AG04450 (cell line): ENCODE results near the gene GPR21. TPM values are rescaled to one million over a fixed set of nuclear protein-coding genes. Genes with fewer than 3 reads are reported as not detected.
A peak's percentile ranks its signal among the peaks of the same experiment; 100 is the strongest.

Experiments used
- CTCF ChIA-PET: fragments of 300-600, 350-600 bp; formaldehyde crosslinking; extraction: SDS; loops from one replicate; lab custom pipeline; 2022; ENCODE audit warnings: antibody characterized with exemption, inconsistent platforms; lab: Charles Lee
- POLR2A ChIA-PET: fragments of 350-600 bp; formaldehyde crosslinking; extraction: SDS; loops from one replicate; lab custom pipeline; 2021; ENCODE audit warnings: antibody characterized with exemption, inconsistent platforms; lab: Yijun Ruan, JAX
- DNase-seq: peaks from one replicate; pipeline ENCODE4 v3.0.0-alpha.2; 2011; ENCODE audit warnings: low read depth, low spot score
- H3K27ac ChIP-seq: one replicate; pipeline ENCODE4 v1.5.1; 2012; ENCODE audit warnings: low read depth, low read length, control low read depth
- H3K27me3 ChIP-seq: one replicate; pipeline ENCODE4 v1.6.0; 2012; ENCODE audit warnings: low read length; ENCODE audit not compliant: control insufficient read depth, insufficient read depth
- H3K4me3 ChIP-seq: 2 replicates; pipeline ENCODE4 v1.5.1; 2011; ENCODE audit warnings: mild to moderate bottlenecking, low read depth, low read length, control low read depth
- H3K9me3 ChIP-seq: 2 replicates; pipeline ENCODE4 v1.5.1; 2012; ENCODE audit warnings: low read length; ENCODE audit not compliant: control insufficient read depth, insufficient read depth
- CTCF ChIP-seq: IDR thresholded peaks from 2 replicates; pipeline ENCODE4 v1.5.1; 2011; ENCODE audit warnings: low read depth, low read length, control low read depth, inconsistent platforms
- polyA plus RNA-seq: library from polyadenylated mRNA; depleted of rRNA; stranded (reverse); fragments of >200 nt; gene quantifications from 2 replicates; pipeline ENCODE4 v1.2.3, GENCODE V29; 2011

GPR21 gene
- polyA plus RNA-seq, 1 experiment: 0.35 TPM

GRCh38 chr9:123065196-123065595 lies 31.7 kb downstream of the GPR21 start:
- no peak overlapping the region for H3K4me3 ChIP-seq
- CTCF ChIA-PET: no interaction called here
- no peaks in the 10 kb centered on the region for H3K27me3 ChIP-seq
- no peaks in the 10 kb centered on the region for H3K9me3 ChIP-seq
- POLR2A ChIA-PET: no interaction called here
- no peak for DNase-seq
- H3K27ac ChIP-seq: no peak overlapping the region
- TF ChIP-seq CTCF: no peak

- no peak for TF ChIP-seq CTCF
- ChIA-PET CTCF (interaction anchor here (0.7 kb wide), 1 partner anchor 84 kb away, joined by 3 read pairs; no protein-coding TSS in a partner anchor), POLR2A (no interaction called here)
- DNase-seq: no peak
- no peaks in the 10 kb centered on the region for H3K9me3 ChIP-seq
- H3K27me3 ChIP-seq: no peaks in the 10 kb centered on the region
- H3K27ac ChIP-seq: no peak overlapping the region
- no peak overlapping the region for H3K4me3 ChIP-seq
Measured at GRCh38 chr9:123067136-123067535, 33.7 kb downstream of the GPR21 start.

GRCh38 chr9:123069010-123069481 lies 35.6 kb downstream of the GPR21 start:
- Histone ChIP-seq H3K27ac (peak overlapping the region; percentile 68), H3K9me3 (no peaks in the 10 kb centered on the region), H3K4me3 (no peak overlapping the region), H3K27me3 (no peaks in the 10 kb centered on the region)
- CTCF ChIA-PET: no interaction called here
- POLR2A ChIA-PET: interaction anchor here (0.7 to 1.2 kb wide), 4 partner anchors 21 to 129 kb away, joined by 3 to 7 read pairs (median 4); no protein-coding TSS in a partner anchor
- DNase-seq: peak; percentile 83
- TF ChIP-seq CTCF: no peak

GRCh38 chr9:123070198-123070597 lies 36.7 kb downstream of the GPR21 start:
- no peak for DNase-seq
- no peak overlapping the region for H3K27ac ChIP-seq
- TF ChIP-seq CTCF: no peak
- H3K27me3 ChIP-seq: no peaks in the 10 kb centered on the region
- ChIA-PET CTCF (no interaction called here), POLR2A (no interaction called here)
- no peaks in the 10 kb centered on the region for H3K9me3 ChIP-seq
- H3K4me3 ChIP-seq: no peak overlapping the region

- Histone ChIP-seq H3K27ac (no peak overlapping the region), H3K4me3 (no peak overlapping the region), H3K27me3 (no peaks in the 10 kb centered on the region), H3K9me3 (no peaks in the 10 kb centered on the region)
- DNase-seq: no peak
- POLR2A ChIA-PET: no interaction called here
- no peak for TF ChIP-seq CTCF
- CTCF ChIA-PET: interaction anchor here (1.1 to 1.8 kb wide), 3 partner anchors 10 to 153 kb away, joined by 3 to 8 read pairs (median 4); no protein-coding TSS in a partner anchor
Measured at GRCh38 chr9:123072407-123072995, 39.0 kb downstream of the GPR21 start.
